ENCODE data around the gene CNN2. TPM values are rescaled to one million over a fixed set of nuclear protein-coding genes. Genes with fewer than 3 reads are reported as not detected.

CNN2 gene
- total and polyA plus RNA-seq, 2 donors, result 55.9 to 127 TPM

GRCh38 chr19:1079566-1080111, 53.2 kb downstream of the CNN2 start:
- no peak overlapping the region for H3K27ac ChIP-seq (ENCODE audit: low read depth in 1 of 2, low read length in 1 of 2)
- WGBS, result 96% methylated on average over 45 of the region's 45 CpGs
- DNase-seq (ENCODE audit: low read depth in 6 of 9, low spot score in 9 of 9), result no peak
- H3K27me3 ChIP-seq (ENCODE audit: control insufficient read depth in 2 of 2, insufficient read depth in 1 of 2, low read length in 1 of 2), result no peaks in the 10 kb centered on the region
- no peak overlapping the region for H3K4me3 ChIP-seq (ENCODE audit: low read length in 2 of 2)
- peaks cover 29 to 32% of the 10 kb centered on the region in 2 donors for H3K4me1 ChIP-seq (ENCODE audit: control insufficient read depth in 2 of 2, insufficient read depth in 2 of 2, low read length in 2 of 2)
- H3K36me3 ChIP-seq (ENCODE audit: control insufficient read depth in 2 of 2, insufficient read depth in 2 of 2, low read length in 1 of 2), result peaks cover 79 to 81% of the 10 kb centered on the region in 2 donors
- H3K9me3 ChIP-seq (ENCODE audit: control insufficient read depth in 2 of 2, insufficient read depth in 1 of 2, low read length in 1 of 2), result no peaks in the 10 kb centered on the region

DNA sequence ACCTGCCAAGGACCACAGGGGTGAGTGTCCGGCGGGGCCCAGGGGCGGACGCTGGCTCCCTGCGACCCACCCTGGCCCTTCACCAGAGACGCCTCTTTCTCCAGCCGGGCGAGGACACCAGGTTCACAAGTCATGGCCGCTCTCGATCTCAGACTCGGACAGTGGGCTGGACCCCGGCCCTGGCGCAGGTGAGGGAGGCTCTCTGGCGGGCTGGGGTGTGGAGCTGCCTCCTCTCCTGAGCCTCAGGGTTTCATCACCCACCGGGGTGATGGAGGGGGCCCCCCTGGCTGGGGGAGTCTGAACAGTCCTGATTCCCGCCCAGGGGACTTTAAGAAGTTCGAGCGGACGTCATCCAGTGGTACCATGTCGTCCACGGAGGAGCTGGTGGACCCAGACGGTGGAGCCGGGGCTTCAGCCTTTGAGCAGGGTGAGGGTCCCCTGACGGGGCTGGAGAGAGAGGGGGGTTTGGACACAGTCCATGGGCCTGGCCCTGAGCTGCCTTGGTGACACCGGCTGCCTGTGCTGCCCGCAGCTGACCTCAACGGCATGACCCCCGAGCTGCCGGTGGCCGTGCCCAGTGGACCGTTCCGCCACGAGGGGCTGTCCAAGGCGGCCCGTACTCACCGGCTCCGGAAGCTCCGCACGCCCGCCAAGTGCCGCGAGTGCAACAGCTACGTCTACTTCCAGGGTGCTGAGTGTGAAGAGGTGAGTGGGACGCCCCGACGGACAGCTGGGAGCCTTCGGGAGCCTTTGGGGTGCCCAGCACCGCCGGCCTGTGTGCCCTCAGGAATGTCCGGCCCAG, 54.2 kb downstream of the CNN2 start:
- WGBS, result 98% methylated on average over 50 of the region's 50 CpGs
- Histone ChIP-seq H3K4me3 (ENCODE audit: low read length in 2 of 2) (no peak overlapping the region), H3K36me3 (ENCODE audit: control insufficient read depth in 2 of 2, insufficient read depth in 2 of 2, low read length in 1 of 2) (peaks cover 82 to 83% of the 10 kb centered on the region in 2 donors), H3K4me1 (ENCODE audit: control insufficient read depth in 2 of 2, insufficient read depth in 2 of 2, low read length in 2 of 2) (peaks cover 21 to 24% of the 10 kb centered on the region in 2 donors), H3K9me3 (ENCODE audit: control insufficient read depth in 2 of 2, insufficient read depth in 1 of 2, low read length in 1 of 2) (no peaks in the 10 kb centered on the region), H3K27me3 (ENCODE audit: control insufficient read depth in 2 of 2, insufficient read depth in 1 of 2, low read length in 1 of 2) (no peaks in the 10 kb centered on the region), H3K27ac (ENCODE audit: low read depth in 1 of 2, low read length in 1 of 2) (no peak overlapping the region)
- no peak for DNase-seq (ENCODE audit: low read depth in 6 of 9, low spot score in 9 of 9)

GRCh38 chr19:1081301-1082164, 55.1 kb downstream of the CNN2 start:
- H3K27me3 ChIP-seq (ENCODE audit: control insufficient read depth in 2 of 2, insufficient read depth in 1 of 2, low read length in 1 of 2), result no peaks in the 10 kb centered on the region
- no peak for DNase-seq (ENCODE audit: low read depth in 6 of 9, low spot score in 9 of 9)
- H3K4me1 ChIP-seq (ENCODE audit: control insufficient read depth in 2 of 2, insufficient read depth in 2 of 2, low read length in 2 of 2), result peaks cover 15 to 22% of the 10 kb centered on the region in 2 donors
- H3K4me3 ChIP-seq (ENCODE audit: low read length in 2 of 2), result no peak overlapping the region
- WGBS, result 95% methylated on average over 58 of the region's 58 CpGs
- H3K9me3 ChIP-seq (ENCODE audit: control insufficient read depth in 2 of 2, insufficient read depth in 1 of 2, low read length in 1 of 2), result no peaks in the 10 kb centered on the region
- H3K27ac ChIP-seq (ENCODE audit: low read depth in 1 of 2, low read length in 1 of 2), result peak overlapping the region in 1 of 2 donors; percentile 42
- peaks cover 85 to 86% of the 10 kb centered on the region in 2 donors for H3K36me3 ChIP-seq (ENCODE audit: control insufficient read depth in 2 of 2, insufficient read depth in 2 of 2, low read length in 1 of 2)

GRCh38 chr19:1082165-1082927, 55.9 kb downstream of the CNN2 start:
- H3K4me1 ChIP-seq (ENCODE audit: control insufficient read depth in 2 of 2, insufficient read depth in 2 of 2, low read length in 2 of 2), result peaks cover 10 to 22% of the 10 kb centered on the region in 2 donors
- no peak for DNase-seq (ENCODE audit: low read depth in 6 of 9, low spot score in 9 of 9)
- no peaks in the 10 kb centered on the region for H3K27me3 ChIP-seq (ENCODE audit: control insufficient read depth in 2 of 2, insufficient read depth in 1 of 2, low read length in 1 of 2)
- WGBS, result 88% methylated on average over 51 of the region's 51 CpGs
- H3K36me3 ChIP-seq (ENCODE audit: control insufficient read depth in 2 of 2, insufficient read depth in 2 of 2, low read length in 1 of 2), result peaks cover 91 to 93% of the 10 kb centered on the region in 2 donors
- H3K4me3 ChIP-seq (ENCODE audit: low read length in 2 of 2), result no peak overlapping the region
- H3K9me3 ChIP-seq (ENCODE audit: control insufficient read depth in 2 of 2, insufficient read depth in 1 of 2, low read length in 1 of 2), result no peaks in the 10 kb centered on the region
- H3K27ac ChIP-seq (ENCODE audit: low read depth in 1 of 2, low read length in 1 of 2), result peak overlapping the region in 1 of 2 donors; percentile 43

DNA sequence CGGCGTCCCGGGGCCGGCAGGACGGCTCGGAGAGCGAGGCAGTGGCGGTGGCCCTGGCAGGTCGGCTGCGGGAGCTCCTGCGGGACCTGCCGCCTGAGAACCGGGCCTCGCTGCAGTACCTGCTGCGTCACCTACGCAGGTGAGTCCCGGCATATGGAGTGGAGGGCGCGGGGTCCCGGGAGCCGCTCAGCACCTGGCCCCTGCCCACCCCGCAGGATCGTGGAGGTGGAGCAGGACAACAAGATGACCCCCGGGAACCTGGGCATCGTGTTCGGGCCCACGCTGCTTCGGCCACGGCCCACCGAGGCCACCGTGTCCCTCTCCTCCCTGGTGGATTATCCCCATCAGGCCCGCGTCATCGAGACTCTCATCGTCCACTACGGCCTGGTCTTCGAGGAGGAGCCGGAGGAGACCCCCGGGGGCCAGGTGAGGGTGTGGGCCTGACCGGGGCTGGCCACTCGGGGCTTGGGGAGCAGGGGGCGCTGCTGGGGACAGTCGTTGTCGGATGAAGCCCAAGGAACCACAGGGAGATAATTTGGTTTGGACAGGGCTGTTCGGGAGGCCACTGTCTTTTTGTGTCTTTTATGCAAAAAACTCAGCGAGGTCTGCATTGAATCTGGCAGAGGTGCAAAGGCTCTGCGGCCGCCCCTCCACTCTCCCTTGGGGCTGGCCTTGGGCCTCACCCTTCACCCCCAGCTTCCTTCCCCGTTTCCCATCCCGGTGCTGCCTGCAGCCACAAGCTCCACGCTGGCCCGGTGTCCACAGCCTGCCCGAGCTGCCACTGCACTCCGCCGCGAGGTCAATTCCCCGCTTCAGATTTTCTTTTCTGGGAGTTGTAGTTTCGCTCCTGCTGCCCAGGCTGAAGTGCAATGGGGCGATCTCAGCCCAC, 56.8 kb downstream of the CNN2 start:
- Histone ChIP-seq H3K9me3 (ENCODE audit: control insufficient read depth in 2 of 2, insufficient read depth in 1 of 2, low read length in 1 of 2) (no peaks in the 10 kb centered on the region), H3K4me3 (ENCODE audit: low read length in 2 of 2) (no peak overlapping the region), H3K27me3 (ENCODE audit: control insufficient read depth in 2 of 2, insufficient read depth in 1 of 2, low read length in 1 of 2) (no peaks in the 10 kb centered on the region), H3K4me1 (ENCODE audit: control insufficient read depth in 2 of 2, insufficient read depth in 2 of 2, low read length in 2 of 2) (peaks cover 11 to 23% of the 10 kb centered on the region in 2 donors), H3K36me3 (ENCODE audit: control insufficient read depth in 2 of 2, insufficient read depth in 2 of 2, low read length in 1 of 2) (peaks cover 91 to 94% of the 10 kb centered on the region in 2 donors), H3K27ac (ENCODE audit: low read depth in 1 of 2, low read length in 1 of 2) (no peak overlapping the region)
- DNase-seq (ENCODE audit: low read depth in 6 of 9, low spot score in 9 of 9), result no peak
- 97% methylated on average over 59 of the region's 59 CpGs for WGBS

GRCh38 chr19:1084024-1084868, 57.8 kb downstream of the CNN2 start:
- Histone ChIP-seq H3K4me3 (ENCODE audit: low read length in 2 of 2) (no peak overlapping the region), H3K27ac (ENCODE audit: low read depth in 1 of 2, low read length in 1 of 2) (peak overlapping the region in 1 of 2 donors; percentile 54), H3K27me3 (ENCODE audit: control insufficient read depth in 2 of 2, insufficient read depth in 1 of 2, low read length in 1 of 2) (no peaks in the 10 kb centered on the region), H3K4me1 (ENCODE audit: control insufficient read depth in 2 of 2, insufficient read depth in 2 of 2, low read length in 2 of 2) (peaks cover 17 to 34% of the 10 kb centered on the region in 2 donors), H3K36me3 (ENCODE audit: control insufficient read depth in 2 of 2, insufficient read depth in 2 of 2, low read length in 1 of 2) (peaks cover 93 to 97% of the 10 kb centered on the region in 2 donors), H3K9me3 (ENCODE audit: control insufficient read depth in 2 of 2, insufficient read depth in 1 of 2, low read length in 1 of 2) (no peaks in the 10 kb centered on the region)
- no peak for DNase-seq (ENCODE audit: low read depth in 6 of 9, low spot score in 9 of 9)
- 94% methylated on average over 43 of the region's 43 CpGs for WGBS

- 94% methylated on average over 8 of the region's 8 CpGs for WGBS
- Histone ChIP-seq H3K4me3 (ENCODE audit: low read length in 2 of 2) (no peak overlapping the region), H3K27me3 (ENCODE audit: control insufficient read depth in 2 of 2, insufficient read depth in 1 of 2, low read length in 1 of 2) (no peaks in the 10 kb centered on the region), H3K9me3 (ENCODE audit: control insufficient read depth in 2 of 2, insufficient read depth in 1 of 2, low read length in 1 of 2) (no peaks in the 10 kb centered on the region), H3K27ac (ENCODE audit: low read depth in 1 of 2, low read length in 1 of 2) (no peak overlapping the region), H3K4me1 (ENCODE audit: control insufficient read depth in 2 of 2, insufficient read depth in 2 of 2, low read length in 2 of 2) (peaks cover 16 to 34% of the 10 kb centered on the region in 2 donors), H3K36me3 (ENCODE audit: control insufficient read depth in 2 of 2, insufficient read depth in 2 of 2, low read length in 1 of 2) (peaks cover 90 to 93% of the 10 kb centered on the region in 2 donors)
- DNase-seq (ENCODE audit: low read depth in 6 of 9, low spot score in 9 of 9), result no peak
Observed at GRCh38 chr19:1085053-1085658, 58.7 kb downstream of the CNN2 start.
